NCI-H2029 treated with DMSO at 0.1 percent for 48 hours (cell line): ENCODE results near the gene RNF123.

Source experiments
- DNase-seq: peaks from one replicate; lab custom pipeline; 2025; lab: John Stamatoyannopoulos, UW

RNF123 gene

GRCh38 chr3:49750056-49750455, 60.7 kb downstream of the RNF123 start:
- DNase-seq = no peak

DNA sequence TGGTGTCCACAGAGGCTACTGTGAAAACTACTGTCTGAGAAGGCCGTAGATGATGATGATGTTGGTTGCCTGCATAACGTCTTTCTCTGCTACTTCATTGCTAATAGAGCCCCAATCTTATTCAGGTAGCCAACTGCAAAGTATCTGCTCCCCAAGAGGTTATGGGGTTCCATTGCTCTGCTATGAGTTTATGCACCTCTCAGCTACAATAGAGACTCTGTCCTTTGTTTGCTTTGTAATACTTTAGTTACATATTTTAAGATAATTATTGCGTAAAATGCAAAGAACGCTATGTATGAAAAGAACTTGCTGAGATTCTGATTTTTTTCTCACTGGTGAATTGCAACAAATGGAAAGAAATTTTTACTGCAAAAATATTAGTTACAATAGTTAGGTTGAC, 62.1 kb downstream of the RNF123 start:
- DNase-seq = no peak

- no peak for DNase-seq
Measured at GRCh38 chr3:49754536-49754935, 65.2 kb downstream of the RNF123 start.

- DNase-seq = no peak
Measured at GRCh38 chr3:49756036-49756435, 66.7 kb downstream of the RNF123 start.

- DNase-seq = no peak
Measured at GRCh38 chr3:49757197-49757596, 67.8 kb downstream of the RNF123 start.

DNA sequence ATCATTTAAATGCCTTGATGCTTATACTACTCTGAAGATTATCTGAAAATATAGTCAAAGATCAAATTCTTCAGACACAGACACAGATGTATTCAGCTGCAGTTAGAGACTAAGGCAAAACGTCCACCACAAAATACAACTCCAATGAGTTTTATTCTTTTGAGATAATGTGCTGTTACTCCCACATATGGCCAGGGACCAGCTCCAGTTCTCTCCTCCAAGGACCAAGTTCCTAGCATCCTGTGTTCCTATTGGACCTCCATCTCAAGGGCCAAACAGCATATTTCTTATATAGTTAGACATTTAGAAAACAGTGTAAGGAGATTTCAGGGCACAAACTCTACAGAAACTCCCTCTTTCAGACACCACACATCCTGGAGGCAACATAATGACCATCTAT, 69.9 kb downstream of the RNF123 start:
- DNase-seq = no peak

GRCh38 chr3:49761661-49762060, 72.3 kb downstream of the RNF123 start:
- no peak for DNase-seq

DNA sequence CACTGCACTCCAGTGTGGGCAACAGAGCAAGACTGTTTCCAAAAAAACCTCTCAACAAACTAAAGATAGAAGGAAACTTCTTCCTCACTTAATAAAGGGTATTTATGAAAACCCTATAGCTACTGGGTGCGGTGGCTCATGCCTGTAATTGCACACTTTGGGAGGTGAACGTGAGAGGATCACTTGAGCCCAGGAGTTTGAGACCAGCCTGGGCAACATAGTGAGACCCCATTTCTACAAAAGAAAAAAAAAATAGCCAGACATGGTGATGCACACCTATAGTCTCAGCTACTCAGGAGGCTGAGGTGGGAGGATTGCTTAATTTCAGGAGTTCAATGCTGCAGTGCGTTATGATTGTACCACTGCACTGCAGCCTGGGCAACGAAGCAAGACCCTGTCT, 74.6 kb downstream of the RNF123 start:
- DNase-seq = no peak

DNA sequence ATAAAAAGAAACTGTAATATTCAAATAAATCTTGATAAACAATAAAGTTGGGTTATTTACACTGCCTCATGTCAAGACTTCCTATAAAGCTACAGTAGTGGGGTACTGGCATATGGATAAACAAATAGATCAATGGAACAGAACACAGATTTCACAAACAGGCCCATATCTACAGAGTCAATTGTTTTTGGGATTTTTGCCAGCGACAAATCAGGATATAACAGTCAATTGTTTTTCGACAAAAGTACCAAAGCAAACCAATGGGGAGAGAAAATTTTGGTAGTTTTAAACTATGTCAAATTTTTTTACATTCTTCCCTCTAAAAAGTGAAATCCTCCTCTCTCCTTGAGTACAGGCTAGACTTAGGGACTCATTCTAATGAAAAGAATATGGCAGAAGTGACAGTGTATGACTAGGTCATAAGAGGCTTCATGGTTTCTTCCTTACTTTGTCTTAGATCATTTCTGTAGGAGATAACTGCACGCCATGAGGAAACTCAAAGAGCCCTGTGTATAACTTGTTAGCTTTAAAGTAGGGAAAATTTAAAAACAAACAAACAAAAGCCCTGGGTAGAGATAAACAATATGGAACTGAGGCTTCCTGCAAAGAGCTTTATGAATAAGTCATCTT, 80.0 kb downstream of the RNF123 start:
- no peak for DNase-seq

DNA sequence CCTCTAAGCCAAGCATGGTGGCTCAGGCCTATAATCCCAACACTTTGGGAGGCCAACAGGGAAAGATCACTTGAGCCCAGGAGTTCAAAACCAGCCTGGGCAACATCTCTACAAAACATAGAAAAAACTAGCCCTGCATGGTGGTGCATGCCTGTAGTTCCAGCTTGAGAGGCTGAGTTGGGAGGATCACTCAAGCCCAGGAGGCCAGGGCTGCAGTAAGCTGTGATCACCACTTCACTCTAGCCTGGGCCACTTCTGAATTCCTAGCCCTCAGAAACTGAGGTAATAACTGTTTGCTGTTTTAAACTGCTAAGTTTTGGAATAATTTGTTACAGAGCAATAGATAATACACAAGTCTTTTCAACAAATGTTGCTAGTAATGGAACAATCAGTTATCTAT, 80.6 kb downstream of the RNF123 start:
- DNase-seq = no peak
